AG04450 (cell line): ENCODE measurements around the gene ACTR3C. TPM values are rescaled to one million over a fixed set of nuclear protein-coding genes. Genes with fewer than 3 reads are reported as not detected.

ENCODE experiments used
- CTCF ChIA-PET: fragments of 300-600, 350-600 bp; formaldehyde crosslinking; extraction: SDS; loops from one replicate; lab custom pipeline; 2022; ENCODE audit warnings: antibody characterized with exemption, inconsistent platforms; lab: Charles Lee
- POLR2A ChIA-PET: fragments of 350-600 bp; formaldehyde crosslinking; extraction: SDS; loops from one replicate; lab custom pipeline; 2021; ENCODE audit warnings: antibody characterized with exemption, inconsistent platforms; lab: Yijun Ruan, JAX
- DNase-seq: peaks from one replicate; pipeline ENCODE4 v3.0.0-alpha.2; 2011; ENCODE audit warnings: low read depth, low spot score
- H3K27ac ChIP-seq: one replicate; pipeline ENCODE4 v1.5.1; 2012; ENCODE audit warnings: low read depth, low read length, control low read depth
- H3K27me3 ChIP-seq: one replicate; pipeline ENCODE4 v1.6.0; 2012; ENCODE audit warnings: low read length; ENCODE audit not compliant: control insufficient read depth, insufficient read depth
- H3K4me3 ChIP-seq: 2 replicates; pipeline ENCODE4 v1.5.1; 2011; ENCODE audit warnings: mild to moderate bottlenecking, low read depth, low read length, control low read depth
- H3K9me3 ChIP-seq: 2 replicates; pipeline ENCODE4 v1.5.1; 2012; ENCODE audit warnings: low read length; ENCODE audit not compliant: control insufficient read depth, insufficient read depth
- CTCF ChIP-seq: IDR thresholded peaks from 2 replicates; pipeline ENCODE4 v1.5.1; 2011; ENCODE audit warnings: low read depth, low read length, control low read depth, inconsistent platforms
- polyA plus RNA-seq: library from polyadenylated mRNA; depleted of rRNA; stranded (reverse); fragments of >200 nt; gene quantifications from 2 replicates; pipeline ENCODE4 v1.2.3, GENCODE V29; 2011

The ACTR3C gene
- polyA plus RNA-seq, 1 experiment = 0.31 TPM

- Histone ChIP-seq H3K9me3 (no peaks in the 10 kb centered on the region; the same call in 1 of the 2 replicates), H3K27ac (no peak overlapping the region), H3K27me3 (no peaks in the 10 kb centered on the region), H3K4me3 (no peak overlapping the region)
- DNase-seq = no peak
- POLR2A ChIA-PET = no interaction called here
- TF ChIP-seq CTCF = peak; percentile 81
- CTCF ChIA-PET = interaction anchor here (0.5 to 3.0 kb wide), 24 partner anchors 10 to 1047 kb away, joined by 3 to 17 read pairs (median 4); a partner anchor contains a TSS
Measured at GRCh38 chr7:150356265-150356897, 33.0 kb upstream of the ACTR3C start.

- POLR2A ChIA-PET = interaction anchor here (0.7 kb wide), 1 partner anchor 20 kb away, joined by 3 read pairs; no protein-coding TSS in a partner anchor
Measured at GRCh38 chr7:150355666-150356059, 32.3 kb upstream of the ACTR3C start.

GRCh38 chr7:150351587-150352194 lies 28.3 kb upstream of the ACTR3C start:
- POLR2A ChIA-PET = no interaction called here
- Histone ChIP-seq H3K27ac (no peak overlapping the region), H3K4me3 (no peak overlapping the region), H3K27me3 (no peaks in the 10 kb centered on the region), H3K9me3 (peaks cover 5% of the 10 kb centered on the region)
- DNase-seq = no peak
- CTCF ChIA-PET = no interaction called here
- no peak for TF ChIP-seq CTCF

More at GRCh38 chr7:150355666-150356059, 32.3 kb upstream of the ACTR3C start:
- Histone ChIP-seq H3K27me3 (no peaks in the 10 kb centered on the region), H3K9me3 (no peaks in the 10 kb centered on the region; the same call in 1 of the 2 replicates), H3K4me3 (no peak overlapping the region), H3K27ac (no peak overlapping the region)
- no peak for DNase-seq
- CTCF ChIA-PET = interaction anchor here (0.6 to 3.0 kb wide), 23 partner anchors 9 to 1108 kb away, joined by 3 to 17 read pairs (median 5); a partner anchor contains a TSS
- TF ChIP-seq CTCF = no peak

- no peak for TF ChIP-seq CTCF
- H3K27me3 ChIP-seq = peaks cover 23% of the 10 kb centered on the region
- ChIA-PET POLR2A (no interaction called here), CTCF (interaction anchor here (2.5 kb wide), 1 partner anchor 9 kb away, joined by 17 read pairs; no protein-coding TSS in a partner anchor)
- no peak for DNase-seq
- peaks cover 15% of the 10 kb centered on the region for H3K9me3 ChIP-seq
- no peak overlapping the region for H3K27ac ChIP-seq
- H3K4me3 ChIP-seq = no peak overlapping the region
Measured at GRCh38 chr7:150346922-150347321, 23.6 kb upstream of the ACTR3C start.

GRCh38 chr7:150345012-150345411 lies 21.7 kb upstream of the ACTR3C start:
- no peak for TF ChIP-seq CTCF
- no peak for DNase-seq
- POLR2A ChIA-PET = no interaction called here
- Histone ChIP-seq H3K27me3 (peaks cover 39% of the 10 kb centered on the region), H3K27ac (no peak overlapping the region), H3K4me3 (no peak overlapping the region), H3K9me3 (peaks cover 15% of the 10 kb centered on the region)
- CTCF ChIA-PET = no interaction called here
